Stimulated activated CD8-positive, alpha-beta memory T cell treated with anti-CD3 and anti-CD28 coated beads, Interleukin-7, amount 100 ng/mL, for 24 hours (primary cell): ENCODE results near the gene IGFBP5.

Source experiments
- DNase-seq: peaks from one replicate; pipeline ENCODE4 v3.0.0-alpha.2; 2020; ENCODE audit warnings: low read depth

IGFBP5 gene

DNA sequence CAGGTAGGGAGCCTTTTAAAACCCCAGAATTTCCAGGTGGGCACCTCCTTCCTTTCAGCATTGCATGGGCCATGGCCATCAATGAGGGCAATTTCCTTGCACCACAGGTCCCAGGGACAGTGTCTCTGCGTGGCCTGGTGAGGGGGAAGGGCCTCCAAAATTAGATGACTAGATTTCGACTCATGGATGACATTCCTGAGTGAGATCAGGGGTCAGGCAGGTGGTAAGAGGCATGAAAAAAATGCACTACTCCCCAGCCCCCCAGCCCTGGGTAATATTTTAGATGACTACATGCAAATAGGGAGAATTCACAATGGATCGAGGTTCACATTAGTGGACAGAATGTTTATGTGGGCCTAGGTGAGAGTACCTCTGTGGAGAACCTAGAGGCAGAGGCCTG, 19.0 kb upstream of the IGFBP5 start:
- DNase-seq, result no peak

DNA sequence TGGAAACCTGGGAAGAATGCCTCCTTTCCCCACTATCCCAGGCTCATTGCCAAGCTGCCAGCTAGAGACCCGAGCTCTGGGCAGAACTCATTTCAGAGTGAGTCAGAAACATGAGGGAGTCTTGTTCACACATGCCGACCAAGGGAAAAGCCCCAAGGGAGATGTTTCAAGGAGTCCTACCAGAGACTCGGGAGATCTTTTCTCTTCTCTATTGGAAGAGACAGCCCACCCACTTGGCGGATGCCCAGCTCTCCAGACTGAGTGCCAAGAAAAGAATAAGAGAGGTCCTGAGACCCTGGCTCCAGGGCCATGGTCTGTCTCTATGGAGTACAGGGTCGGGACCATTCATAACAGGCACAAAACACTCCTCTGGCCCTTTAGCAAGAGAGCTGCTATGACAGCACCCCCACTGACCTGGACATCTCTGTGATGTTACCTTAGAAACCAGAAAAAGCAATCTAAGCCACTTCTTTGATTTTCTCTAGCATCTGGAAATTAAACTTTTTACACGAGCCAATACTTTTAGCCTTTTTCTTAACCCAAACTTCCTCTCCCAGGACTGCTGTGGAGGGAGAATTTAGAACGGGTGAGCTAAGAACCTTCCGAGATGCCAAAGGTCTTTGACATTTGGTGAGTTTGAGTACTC, 18.5 kb upstream of the IGFBP5 start:
- no peak for DNase-seq

DNA sequence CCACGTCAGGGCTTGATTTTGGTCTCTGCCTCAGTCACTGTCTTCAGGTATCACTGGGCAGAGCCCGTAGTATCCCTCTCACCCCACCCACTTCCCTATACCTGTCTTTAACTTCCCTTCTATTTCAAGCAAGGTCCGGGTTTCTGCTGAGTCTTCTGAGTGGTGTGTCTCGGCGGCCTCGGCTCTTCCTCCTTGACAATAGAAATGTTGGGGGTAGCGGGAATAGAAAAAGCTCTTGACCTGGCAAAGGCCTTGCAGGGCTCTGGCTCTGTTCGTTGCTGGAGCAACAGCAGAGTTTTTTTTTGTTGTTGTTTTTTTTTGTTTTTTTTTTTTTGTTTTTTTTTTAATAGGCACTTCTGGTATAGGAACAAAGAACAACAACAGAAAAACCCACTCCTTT, 16.0 kb upstream of the IGFBP5 start:
- DNase-seq, result no peak

DNA sequence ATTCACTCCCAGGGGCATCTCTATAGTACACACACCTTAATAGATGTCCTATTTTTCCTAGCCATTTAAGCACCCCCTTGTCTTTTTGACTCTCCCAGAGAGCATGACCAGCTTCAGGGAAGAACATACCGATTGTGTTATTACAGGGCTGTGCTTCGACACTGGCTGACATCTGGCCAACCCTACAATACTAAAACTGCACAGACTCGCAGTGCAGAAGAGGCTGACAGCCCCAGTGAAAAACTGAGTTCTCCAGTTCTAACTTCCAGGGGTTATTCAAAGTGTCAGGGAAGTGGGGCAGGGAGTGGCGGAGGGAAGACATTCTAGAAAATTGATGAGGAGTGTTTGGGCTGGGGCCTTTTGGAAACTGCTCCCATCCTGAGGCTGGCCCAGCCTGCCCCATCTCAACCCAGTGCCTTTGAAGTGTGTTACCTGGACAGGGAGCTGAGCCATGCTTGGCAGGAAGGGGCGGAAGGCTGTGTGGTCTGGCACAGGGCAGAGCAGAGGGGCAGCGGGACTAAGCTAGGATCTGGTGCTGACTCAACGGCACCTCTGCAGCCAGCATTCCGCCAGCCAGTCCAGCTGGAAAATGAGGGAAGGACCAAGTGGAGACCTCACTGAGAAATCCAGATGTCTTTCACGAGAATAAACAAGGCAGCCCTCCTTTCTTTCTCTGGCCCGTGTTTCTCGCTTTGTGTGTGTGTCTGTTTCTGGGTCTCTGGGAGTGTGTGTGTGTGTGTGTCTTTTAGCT, 15.4 kb upstream of the IGFBP5 start:
- DNase-seq, result no peak

DNA sequence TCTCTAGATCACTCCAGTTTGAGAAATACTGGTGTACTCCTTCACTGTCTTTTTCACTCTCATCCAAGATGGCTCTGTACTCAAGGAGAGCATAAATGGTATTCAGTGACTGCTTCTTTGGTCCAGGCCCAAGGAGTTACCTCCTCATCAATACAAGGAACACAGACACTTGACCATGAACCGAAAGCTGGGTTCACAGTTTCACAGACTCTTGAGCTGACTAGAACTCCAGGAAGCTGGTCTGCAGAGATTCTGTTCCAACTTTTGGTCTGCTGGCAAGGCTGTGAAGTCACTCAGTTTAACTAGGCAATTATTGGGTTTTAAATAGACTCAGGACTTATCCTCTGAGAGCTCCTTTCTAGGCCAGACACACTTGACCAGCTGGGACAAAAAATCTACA, 7.4 kb upstream of the IGFBP5 start:
- DNase-seq, result no peak

DNA sequence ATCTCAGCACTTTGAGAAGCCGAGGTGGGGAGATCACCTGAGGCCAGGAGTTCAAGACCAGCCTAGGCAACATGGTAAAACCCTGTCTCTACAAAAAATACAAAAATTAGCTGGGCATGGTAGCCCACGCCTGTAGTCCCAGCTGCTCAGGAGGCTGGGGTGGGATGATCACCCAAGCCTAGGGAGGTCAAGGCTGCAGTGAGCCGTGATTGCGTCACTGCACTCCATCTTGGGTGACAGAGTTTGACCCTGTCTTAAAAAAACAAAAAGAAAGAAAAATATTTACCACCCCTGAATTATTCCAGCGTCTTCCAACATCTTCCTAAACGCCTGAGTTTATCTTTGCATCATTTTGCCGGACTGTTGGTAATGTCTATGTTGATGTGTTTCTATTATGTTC, 6.2 kb upstream of the IGFBP5 start:
- DNase-seq, result no peak

DNA sequence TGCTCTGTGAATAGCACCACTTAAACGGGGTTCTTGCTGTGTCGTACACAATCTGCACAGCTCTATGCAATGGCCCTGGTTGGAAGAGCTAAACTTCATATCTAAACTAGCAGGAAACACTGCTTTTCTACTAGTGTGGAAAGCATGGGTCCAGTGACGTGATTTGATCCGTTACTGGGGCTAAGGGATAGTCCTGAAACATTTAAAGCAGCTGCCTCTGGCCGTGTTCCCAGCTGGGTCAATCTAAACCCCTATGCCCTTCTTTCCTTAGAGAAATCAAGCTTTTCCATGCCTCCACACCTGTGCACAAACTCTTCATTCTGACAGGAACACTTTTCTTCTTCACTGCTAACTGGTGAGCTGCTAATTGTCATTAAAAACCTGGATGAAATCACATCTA, 5.4 kb upstream of the IGFBP5 start:
- no peak for DNase-seq

DNA sequence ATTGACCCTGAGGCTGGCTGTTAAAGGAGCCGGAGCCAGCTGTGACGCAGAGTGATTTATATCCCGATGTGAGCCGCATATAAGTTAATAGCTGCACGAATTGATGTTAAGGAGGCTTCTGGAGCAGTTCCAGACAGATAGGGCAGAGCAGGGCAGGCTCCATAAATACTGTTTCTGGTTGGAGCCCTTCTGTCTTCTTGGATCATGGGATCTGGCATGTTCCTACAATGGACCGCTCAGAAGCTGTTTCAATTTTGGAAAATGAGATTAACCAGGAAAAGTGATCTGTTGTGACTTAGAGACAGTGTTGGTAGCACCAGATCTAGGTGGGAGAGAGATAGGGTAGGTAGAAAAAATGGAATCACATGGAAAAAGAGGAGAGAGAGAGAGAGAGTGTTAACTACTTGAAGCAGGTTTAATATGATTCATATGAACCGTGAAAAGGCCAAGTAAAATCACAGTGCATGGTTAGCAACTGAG, 4.8 kb upstream of the IGFBP5 start:
- DNase-seq, result no peak

DNA sequence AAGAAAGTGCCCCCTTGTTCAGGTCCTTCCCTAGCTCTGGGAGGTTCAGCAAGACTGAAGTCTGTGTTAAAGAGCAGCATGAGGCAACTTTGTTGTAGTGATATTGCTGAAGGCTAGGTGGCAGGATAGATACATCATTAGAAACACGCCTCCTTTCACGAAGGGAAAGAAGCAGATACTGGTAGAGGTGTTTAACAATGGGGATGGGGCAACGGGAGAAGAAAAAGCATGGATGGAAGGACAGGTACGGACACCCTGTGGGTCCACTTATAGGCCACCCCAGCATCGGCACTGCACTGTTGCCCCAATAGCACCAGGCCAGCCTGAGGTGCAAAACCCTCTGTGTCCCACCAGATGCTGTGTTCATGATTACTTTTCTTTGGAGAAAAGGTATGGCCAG, 3.5 kb upstream of the IGFBP5 start:
- no peak for DNase-seq

DNA sequence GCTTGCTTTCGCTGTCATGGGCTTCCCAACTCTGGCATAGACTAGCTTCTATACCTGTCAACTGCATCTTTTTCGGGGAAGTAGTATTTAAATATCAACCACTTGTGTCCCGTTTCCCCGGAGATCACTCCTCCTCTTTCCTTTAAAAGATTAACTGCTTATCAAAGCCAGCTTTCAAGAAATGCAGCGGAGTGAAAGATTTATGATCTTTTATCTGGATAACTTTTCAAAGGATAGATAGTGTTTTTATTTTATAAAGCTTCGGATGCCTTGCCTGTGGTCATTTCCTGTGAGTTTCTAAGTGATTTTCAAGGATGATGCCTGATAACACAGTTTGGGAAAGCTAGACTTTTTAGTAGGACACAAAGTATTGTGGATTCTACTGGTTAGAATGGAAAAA, 2.9 kb upstream of the IGFBP5 start:
- DNase-seq, result no peak

DNA sequence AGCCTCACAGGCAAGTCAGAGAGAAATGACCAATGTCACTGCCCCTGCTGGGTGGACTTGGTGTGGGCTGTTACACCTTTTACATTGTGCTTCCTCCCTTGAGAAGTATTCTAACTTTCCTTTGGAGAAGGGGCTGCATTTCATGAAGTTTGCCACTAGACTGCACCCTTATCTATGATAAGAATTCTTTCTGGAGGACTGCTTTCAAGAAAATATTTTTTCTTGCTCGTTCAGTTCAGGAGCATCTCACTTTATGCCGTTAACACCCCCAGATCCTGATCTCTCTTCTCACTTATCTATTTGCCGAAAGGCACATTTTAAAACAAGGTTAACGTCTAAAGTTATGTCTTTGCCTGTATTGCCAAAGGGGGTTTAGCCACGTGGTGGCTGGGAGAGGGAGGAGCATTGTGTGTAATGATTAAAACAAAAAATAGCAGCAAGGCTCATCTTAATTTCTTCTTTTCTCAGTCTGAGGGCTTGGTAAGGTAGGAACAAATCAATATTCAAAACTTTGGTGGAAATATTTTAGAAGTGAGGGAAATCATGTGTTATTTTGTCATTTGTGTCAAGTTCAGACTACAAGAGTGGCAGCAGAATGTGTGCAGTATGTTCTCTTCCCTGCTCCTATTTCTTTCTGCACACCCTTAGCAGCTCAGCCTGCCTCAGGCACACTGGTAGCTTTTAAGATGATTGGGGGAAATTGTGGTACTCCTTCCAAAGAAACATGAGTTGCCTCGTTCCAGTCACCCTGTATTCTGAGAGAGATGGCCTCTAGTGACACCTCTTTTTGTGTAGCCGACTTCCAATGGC, 1.6 kb upstream of the IGFBP5 start:
- no peak for DNase-seq

DNA sequence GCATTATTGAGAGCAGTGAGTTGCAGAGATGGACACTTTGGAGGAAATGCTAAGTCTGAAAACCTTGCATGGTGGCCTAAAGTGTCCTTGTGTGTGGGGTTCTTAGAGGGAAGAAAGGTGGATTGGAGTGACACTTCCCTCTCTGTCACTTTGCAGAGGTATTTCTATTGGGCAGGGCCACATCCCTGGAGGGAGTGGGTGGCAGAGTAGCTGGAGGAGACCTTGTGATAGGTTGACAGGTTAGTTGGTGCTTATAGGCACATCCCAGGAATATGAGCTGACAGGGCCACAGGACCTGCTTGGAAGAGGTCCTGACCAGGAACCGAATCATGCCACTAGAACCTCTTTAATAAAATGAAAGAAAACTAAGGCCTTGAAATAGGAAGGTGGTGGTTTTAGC, 972 bp upstream of the IGFBP5 start:
- DNase-seq, result no peak

DNA sequence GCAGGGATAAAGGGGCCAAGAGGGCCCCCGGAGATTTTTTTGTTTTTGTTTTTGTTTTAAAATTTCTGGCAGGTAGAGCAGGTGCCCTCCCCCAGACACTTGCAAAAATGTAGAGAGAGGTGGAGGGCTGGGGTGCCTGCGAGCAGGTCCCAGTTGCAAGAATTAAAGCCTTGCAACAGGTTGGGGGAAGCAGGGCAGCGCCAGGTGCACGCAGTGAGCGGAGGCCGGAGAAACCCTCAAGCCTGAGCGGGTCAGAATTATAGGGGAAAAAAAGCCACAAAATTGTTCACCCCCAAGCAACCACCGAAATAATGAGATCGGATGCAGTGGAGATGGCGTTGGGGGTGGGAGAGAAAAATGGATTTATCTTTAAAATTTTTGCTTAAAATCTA, 527 bp downstream of the IGFBP5 start:
- no peak for DNase-seq

DNA sequence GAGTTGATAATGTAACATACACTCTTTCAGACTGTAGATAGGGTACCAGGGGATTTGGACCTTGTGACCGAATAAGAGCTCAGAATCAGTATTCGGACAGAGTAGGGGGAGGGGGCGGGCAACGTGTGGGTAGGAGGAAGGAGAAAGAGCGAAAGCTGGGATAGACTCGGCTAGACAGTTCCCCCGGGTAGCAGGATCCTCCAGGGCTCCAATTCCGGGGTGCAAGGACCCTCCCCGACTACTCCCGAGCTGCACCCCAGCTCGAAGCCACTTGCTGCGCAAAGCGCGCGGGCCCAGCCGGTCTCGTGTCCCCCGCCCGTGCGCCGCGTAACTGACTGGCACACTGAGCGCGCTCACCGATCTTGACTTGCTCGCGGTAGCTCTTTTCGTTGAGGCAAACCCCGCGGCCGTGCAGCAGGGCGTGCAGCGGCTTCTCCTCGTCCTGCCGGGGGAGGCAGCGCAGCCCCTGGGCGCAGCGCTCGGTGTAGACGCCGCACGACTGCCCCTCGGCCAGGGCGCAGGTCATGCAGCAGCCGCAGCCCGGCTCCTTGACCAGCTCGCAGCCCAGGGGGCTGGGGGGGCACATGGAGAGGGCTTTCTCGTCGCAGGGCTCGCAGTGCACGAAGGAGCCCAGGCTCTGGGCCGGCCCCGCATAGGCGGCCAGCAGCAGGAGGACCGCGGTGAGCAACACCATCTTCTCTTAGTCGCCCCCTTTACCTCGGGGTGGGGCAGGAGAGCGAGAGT, 1.1 kb downstream of the IGFBP5 start:
- DNase-seq, result no peak

DNA sequence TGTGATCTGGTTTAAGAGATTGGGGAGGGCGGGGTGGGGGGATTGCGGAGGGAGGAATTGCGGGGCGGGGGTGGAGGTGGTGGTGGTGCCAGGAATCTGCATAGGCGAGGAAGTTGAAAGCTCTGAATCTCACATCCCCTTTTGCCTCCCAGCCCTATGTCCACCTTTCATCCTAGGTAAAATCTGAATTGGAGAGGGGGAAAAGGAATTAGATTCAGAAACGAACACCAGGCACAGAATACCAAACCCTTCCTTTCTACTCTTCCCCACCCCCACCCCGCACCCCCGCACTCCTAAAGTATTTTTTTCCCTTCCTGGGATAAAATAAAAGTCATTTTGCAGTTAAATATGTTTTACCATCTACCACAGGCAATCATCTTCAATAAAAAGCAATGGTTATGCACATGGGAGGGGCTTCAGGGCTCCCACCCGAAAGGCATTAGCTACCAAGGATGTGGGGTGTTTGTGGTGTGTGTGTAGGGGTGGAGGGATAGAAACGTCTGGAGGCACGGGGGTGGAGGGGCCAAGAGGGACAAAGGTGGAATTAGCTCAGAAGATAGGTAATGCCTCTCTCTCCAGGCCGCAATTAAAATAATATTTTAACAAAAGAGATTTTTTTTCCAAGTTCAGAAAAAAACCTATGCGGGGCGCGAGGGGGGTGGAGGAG, 1.8 kb downstream of the IGFBP5 start:
- DNase-seq, result no peak

DNA sequence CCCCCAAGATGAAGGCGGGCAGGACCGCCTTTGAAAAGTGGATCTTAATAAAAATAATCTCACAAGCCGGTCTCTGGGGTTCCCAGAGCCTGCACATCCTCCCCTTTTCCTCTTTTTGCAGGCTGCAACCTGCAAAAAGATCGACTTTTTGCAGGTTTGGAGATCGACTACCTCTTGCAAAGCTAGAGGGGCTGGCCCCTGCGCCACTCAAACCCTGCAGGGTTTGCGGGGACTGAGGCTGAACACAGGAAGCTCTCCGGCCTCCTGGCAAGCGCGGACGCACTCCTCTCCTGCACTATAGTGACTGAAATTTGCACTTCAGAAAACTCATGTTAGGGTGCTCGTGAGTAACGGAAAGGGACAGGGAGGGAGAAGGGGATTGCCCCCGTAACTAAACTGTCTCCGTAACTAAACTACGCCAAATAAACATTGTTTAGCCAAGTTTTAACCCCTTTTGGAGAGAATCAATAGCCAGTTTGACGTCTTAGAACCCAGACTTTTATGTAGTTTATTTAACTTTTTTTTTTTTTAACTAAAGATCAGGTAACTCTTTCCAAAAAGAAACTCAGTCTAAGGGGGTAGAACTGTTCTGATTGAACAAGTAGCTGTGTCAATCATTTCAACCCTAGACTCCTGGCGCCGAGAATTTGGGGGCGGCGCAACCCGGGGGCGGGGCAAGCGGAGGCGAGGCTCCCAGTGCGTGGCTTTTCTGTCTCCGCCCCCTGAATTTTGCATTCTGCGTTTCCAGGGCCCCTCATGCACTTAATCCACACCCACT, 2.5 kb downstream of the IGFBP5 start:
- DNase-seq, result peak; percentile 49

DNA sequence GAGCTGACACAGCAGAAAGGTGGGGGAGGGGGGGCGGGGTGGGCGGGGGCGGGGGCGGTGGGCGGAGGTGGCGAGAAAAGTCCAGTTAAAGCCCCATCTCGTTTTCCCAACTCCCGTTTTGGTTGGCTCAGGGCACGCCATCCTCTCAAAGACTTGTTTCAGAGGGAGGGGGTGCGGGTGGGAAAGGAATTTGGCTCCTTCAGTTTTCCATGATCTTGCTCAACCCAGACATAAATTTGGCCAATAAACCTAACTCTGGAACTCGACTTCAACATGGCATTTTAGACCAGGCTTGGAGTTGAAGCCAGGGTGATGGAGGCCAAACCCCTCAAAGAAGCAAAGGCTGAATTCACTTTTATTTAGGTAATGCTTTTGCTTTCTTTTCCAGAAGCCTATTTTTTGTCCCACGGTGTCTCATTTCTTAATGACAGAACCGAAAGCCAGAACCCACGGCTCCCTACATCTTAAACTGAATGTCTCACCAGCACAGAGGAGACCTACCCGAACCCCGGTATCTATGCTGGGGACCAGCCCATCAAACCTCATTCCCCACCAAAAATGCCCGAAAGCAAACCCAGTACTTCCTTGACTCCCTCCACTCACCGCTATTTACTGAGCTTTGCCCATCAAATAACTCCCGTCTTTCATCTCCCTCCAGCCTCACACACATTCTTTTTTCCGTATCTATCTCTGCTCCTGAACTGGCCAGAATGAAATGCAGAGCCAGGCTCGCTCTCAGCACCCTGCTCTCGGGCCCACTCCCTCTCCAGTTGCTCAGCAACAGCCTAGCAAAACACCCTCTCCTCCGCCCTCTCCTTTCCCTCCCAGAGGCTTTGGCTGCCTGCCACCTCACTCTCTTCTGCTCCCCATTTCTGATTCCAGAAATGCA, 4.3 kb downstream of the IGFBP5 start:
- no peak for DNase-seq

DNA sequence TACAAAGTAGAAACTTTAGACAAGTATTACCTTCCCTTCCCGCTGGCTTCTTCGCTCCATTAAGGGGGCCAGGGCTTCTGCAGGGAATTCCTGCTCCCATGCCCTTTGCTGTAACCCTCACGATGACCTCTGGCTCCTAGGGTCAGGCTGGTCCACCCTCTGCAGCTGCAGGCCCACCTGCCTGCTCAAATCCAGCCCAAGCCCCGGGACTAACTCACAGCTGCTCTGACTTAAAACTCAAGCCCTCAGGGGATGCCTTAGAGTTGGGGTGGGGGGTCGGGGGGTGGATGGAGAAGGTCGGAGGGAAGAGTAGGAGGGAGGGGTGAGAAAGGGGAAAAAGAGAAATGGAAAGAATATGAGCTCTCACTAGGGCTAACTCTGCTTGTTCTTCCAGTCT, 4.9 kb downstream of the IGFBP5 start:
- DNase-seq, result no peak

DNA sequence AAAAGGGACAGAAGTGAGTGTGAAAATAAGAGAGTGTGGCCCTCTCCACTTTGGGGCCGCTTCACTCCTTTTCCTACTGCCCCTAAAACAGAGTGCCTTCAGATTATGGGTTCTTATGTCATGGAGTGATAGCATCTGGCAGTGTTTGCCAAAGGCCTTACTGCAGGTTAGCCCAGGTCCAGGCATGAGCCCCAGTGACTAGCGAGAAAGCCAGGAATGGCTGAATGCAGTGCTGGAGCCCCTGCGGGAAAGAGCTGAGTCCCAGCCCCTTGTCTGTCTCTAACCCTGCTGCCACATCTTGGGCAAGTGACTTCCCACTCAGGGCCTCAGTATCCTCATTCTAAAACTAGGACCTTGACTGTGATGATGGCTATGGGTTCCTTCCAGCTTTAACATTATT, 6.0 kb downstream of the IGFBP5 start:
- DNase-seq, result no peak

DNA sequence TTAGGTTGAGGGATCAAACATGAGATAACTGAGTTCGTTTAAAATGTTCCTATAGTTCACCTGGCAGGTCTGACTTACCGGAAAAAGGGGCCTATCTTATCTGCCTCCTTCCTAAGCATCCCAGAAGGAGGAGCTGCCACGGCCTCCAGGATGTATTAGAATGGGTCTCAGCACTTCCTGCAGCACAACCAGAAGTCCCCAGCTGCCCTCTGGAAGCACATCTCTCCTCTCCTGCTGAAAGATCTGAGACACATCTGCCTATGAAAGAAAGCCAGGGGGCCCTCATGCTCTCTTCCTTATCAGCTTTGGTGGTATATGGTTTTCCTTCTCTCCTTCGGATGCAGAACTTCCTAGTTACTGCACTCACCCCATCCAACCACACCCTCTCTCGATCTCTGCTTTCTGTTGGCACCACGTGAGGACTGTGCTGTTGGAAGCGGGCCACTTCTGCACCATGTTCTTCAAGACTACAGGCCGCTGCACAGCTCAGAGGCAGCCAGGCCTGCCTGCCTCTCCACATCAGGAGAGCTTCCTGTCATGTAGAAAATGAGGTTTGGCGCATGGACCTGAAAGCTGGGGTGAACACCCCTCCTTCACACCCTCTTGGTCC, 6.5 kb downstream of the IGFBP5 start:
- DNase-seq, result no peak
